ENCODE data around the gene ATXN7L3. TPM values are rescaled to one million over a fixed set of nuclear protein-coding genes. Genes with fewer than 3 reads are reported as not detected.

The ATXN7L3 gene
- total RNA-seq, 2 experiments from 2014 or later, result 116 TPM

GRCh38 chr17:44204441-44204882, 4.8 kb upstream of the ATXN7L3 start:
- H3K27me3 Mint-ChIP-seq, result no peaks in the 10 kb centered on the region
- H3K36me3 Mint-ChIP-seq, result peaks cover 16% of the 10 kb centered on the region
- no peak for ATAC-seq (ENCODE audit: low read depth)
- H3K4me1 Mint-ChIP-seq, result peaks cover 33% of the 10 kb centered on the region
- no peak overlapping the region for H3K4me3 Mint-ChIP-seq
- H3K27ac Mint-ChIP-seq, result peak overlapping the region; percentile 32
- H3K9me3 Mint-ChIP-seq, result no peaks in the 10 kb centered on the region
- DNase-seq, result no peak
- POLR2A ChIA-PET, result interaction anchor here (0.6 to 2.5 kb wide), 8 partner anchors 9 to 150 kb away, joined by 3 to 12 read pairs (median 4); partner anchors contain the start of gene TMUB2

GRCh38 chr17:44203731-44204440, 4.2 kb upstream of the ATXN7L3 start:
- POLR2A ChIA-PET, result interaction anchor here (0.6 to 2.5 kb wide), 8 partner anchors 10 to 147 kb away, joined by 3 to 12 read pairs (median 4); partner anchors contain the start of gene TMUB2
- H3K9me3 Mint-ChIP-seq, result no peaks in the 10 kb centered on the region
- H3K27ac Mint-ChIP-seq, result peak overlapping the region; percentile 42
- peaks cover 16% of the 10 kb centered on the region for H3K36me3 Mint-ChIP-seq
- peaks cover 33% of the 10 kb centered on the region for H3K4me1 Mint-ChIP-seq
- peak overlapping the region; percentile 10 for H3K4me3 Mint-ChIP-seq
- DNase-seq (peak; percentile 52), ATAC-seq (ENCODE audit: low read depth) (no peak)
- H3K27me3 Mint-ChIP-seq, result no peaks in the 10 kb centered on the region

- H3K4me3 Mint-ChIP-seq, result no peak overlapping the region
- POLR2A ChIA-PET, result interaction anchor here (0.9 to 2.5 kb wide), 3 partner anchors 12 to 128 kb away, joined by 4 to 10 read pairs (median 5); no protein-coding TSS in a partner anchor
These were observed 3.1 kb upstream of the ATXN7L3 start for GRCh38 chr17:44202756-44203155.

GRCh38 chr17:44200478-44201155, 933 bp upstream of the ATXN7L3 start:
- no peaks in the 10 kb centered on the region for H3K9me3 Mint-ChIP-seq
- H3K27me3 Mint-ChIP-seq, result no peaks in the 10 kb centered on the region
- peak overlapping the region; percentile 97 for H3K27ac Mint-ChIP-seq
- peaks cover 10% of the 10 kb centered on the region for H3K36me3 Mint-ChIP-seq
- H3K4me1 Mint-ChIP-seq, result peaks cover 43% of the 10 kb centered on the region
- DNase-seq (no peak), ATAC-seq (ENCODE audit: low read depth) (no peak)
- POLR2A ChIA-PET, result interaction anchor here (0.9 to 4.6 kb wide), 8 partner anchors 10 to 126 kb away, joined by 3 to 56 read pairs (median 8); partner anchors contain the start of genes SLC25A39 and TMUB2
- H3K4me3 Mint-ChIP-seq, result peak overlapping the region; percentile 92

More at GRCh38 chr17:44202756-44203155, 3.1 kb upstream of the ATXN7L3 start:
- no peak for ATAC-seq (ENCODE audit: low read depth)
- Mint-ChIP-seq H3K27me3 (no peaks in the 10 kb centered on the region), H3K4me1 (peaks cover 35% of the 10 kb centered on the region), H3K27ac (peak overlapping the region; percentile 54), H3K9me3 (no peaks in the 10 kb centered on the region), H3K36me3 (peaks cover 9% of the 10 kb centered on the region)
- no peak for DNase-seq

- POLR2A ChIA-PET, result interaction anchor here (0.5 to 4.6 kb wide), 13 partner anchors 9 to 945 kb away, joined by 3 to 56 read pairs (median 9); partner anchors contain the start of genes GRN, SLC25A39 and TMUB2
- Mint-ChIP-seq H3K4me3 (peak overlapping the region; percentile 95), H3K36me3 (peaks cover 9% of the 10 kb centered on the region), H3K9me3 (no peaks in the 10 kb centered on the region), H3K27ac (peak overlapping the region; percentile 95), H3K4me1 (peaks cover 43% of the 10 kb centered on the region), H3K27me3 (no peaks in the 10 kb centered on the region)
- DNase-seq (peak; percentile 78), ATAC-seq (ENCODE audit: low read depth) (peak; percentile 11)
These were observed 747 bp downstream of the ATXN7L3 start for GRCh38 chr17:44198721-44199552.

- H3K4me1 Mint-ChIP-seq, result peaks cover 35% of the 10 kb centered on the region
- peaks cover 8% of the 10 kb centered on the region for H3K36me3 Mint-ChIP-seq
- ATAC-seq (ENCODE audit: low read depth), result peak; percentile 42
- H3K27me3 Mint-ChIP-seq, result no peaks in the 10 kb centered on the region
- POLR2A ChIA-PET, result interaction anchor here (0.5 to 4.6 kb wide), 12 partner anchors 8 to 946 kb away, joined by 3 to 56 read pairs (median 9); partner anchors contain the start of genes GRN and TMUB2
- peak; percentile 63 for DNase-seq
- H3K27ac Mint-ChIP-seq, result peak overlapping the region; percentile 95
- H3K9me3 Mint-ChIP-seq, result no peaks in the 10 kb centered on the region
- peak overlapping the region; percentile 95 for H3K4me3 Mint-ChIP-seq
These were observed 1.5 kb downstream of the ATXN7L3 start for GRCh38 chr17:44197980-44198720.

- H3K4me3 Mint-ChIP-seq, result peak overlapping the region; percentile 95
- peak overlapping the region; percentile 95 for H3K27ac Mint-ChIP-seq
- H3K27me3 Mint-ChIP-seq, result no peaks in the 10 kb centered on the region
- H3K36me3 Mint-ChIP-seq, result peaks cover 8% of the 10 kb centered on the region
- POLR2A ChIA-PET, result interaction anchor here (3.1 to 4.1 kb wide), 2 partner anchors 7 to 11 kb away, joined by 21 to 56 read pairs; partner anchors contain the start of gene TMUB2
- no peaks in the 10 kb centered on the region for H3K9me3 Mint-ChIP-seq
- H3K4me1 Mint-ChIP-seq, result peaks cover 29% of the 10 kb centered on the region
- no peak for ATAC-seq (ENCODE audit: low read depth)
- no peak for DNase-seq
These were observed 2.6 kb downstream of the ATXN7L3 start for GRCh38 chr17:44197107-44197506.

GRCh38 chr17:44193326-44194084, 6.2 kb downstream of the ATXN7L3 start:
- H3K27ac Mint-ChIP-seq, result peak overlapping the region; percentile 48
- no peaks in the 10 kb centered on the region for H3K9me3 Mint-ChIP-seq
- DNase-seq, result no peak

GRCh38 chr17:44192750-44193149, 6.9 kb downstream of the ATXN7L3 start:
- no peak overlapping the region for H3K27ac Mint-ChIP-seq
- ATAC-seq (ENCODE audit: low read depth) (no peak), DNase-seq (no peak)
- H3K27me3 Mint-ChIP-seq, result no peaks in the 10 kb centered on the region
- no peak overlapping the region for H3K4me3 Mint-ChIP-seq
- H3K36me3 Mint-ChIP-seq, result peaks cover 14% of the 10 kb centered on the region
- POLR2A ChIA-PET, result no interaction called here
- H3K4me1 Mint-ChIP-seq, result peaks cover 22% of the 10 kb centered on the region
- H3K9me3 Mint-ChIP-seq, result no peaks in the 10 kb centered on the region

More at GRCh38 chr17:44193326-44194084, 6.2 kb downstream of the ATXN7L3 start:
- POLR2A ChIA-PET, result interaction anchor here (0.9 kb wide), 1 partner anchor 8 kb away, joined by 3 read pairs; no protein-coding TSS in a partner anchor
- Mint-ChIP-seq H3K27me3 (no peaks in the 10 kb centered on the region), H3K36me3 (peaks cover 16% of the 10 kb centered on the region), H3K4me3 (no peak overlapping the region), H3K4me1 (peaks cover 22% of the 10 kb centered on the region)
- ATAC-seq (ENCODE audit: low read depth), result no peak

GRCh38 chr17:44191941-44192496, 7.7 kb downstream of the ATXN7L3 start:
- Mint-ChIP-seq H3K9me3 (no peaks in the 10 kb centered on the region), H3K27me3 (no peaks in the 10 kb centered on the region), H3K4me1 (peaks cover 20% of the 10 kb centered on the region), H3K27ac (no peak overlapping the region), H3K4me3 (no peak overlapping the region), H3K36me3 (peaks cover 11% of the 10 kb centered on the region)
- POLR2A ChIA-PET, result no interaction called here
- no peak for DNase-seq
- no peak for ATAC-seq (ENCODE audit: low read depth)

GRCh38 chr17:44191369-44191768, 8.3 kb downstream of the ATXN7L3 start:
- Mint-ChIP-seq H3K27me3 (no peaks in the 10 kb centered on the region), H3K4me3 (no peak overlapping the region), H3K4me1 (peaks cover 17% of the 10 kb centered on the region), H3K36me3 (peaks cover 9% of the 10 kb centered on the region), H3K27ac (peak overlapping the region; percentile 25), H3K9me3 (no peaks in the 10 kb centered on the region)
- POLR2A ChIA-PET, result interaction anchor here (0.8 to 3.2 kb wide), 2 partner anchors 7 to 12 kb away, joined by 4 to 21 read pairs; partner anchors contain the start of gene ATXN7L3
- ATAC-seq (ENCODE audit: low read depth) (no peak), DNase-seq (no peak)

Measured in activated naive CD8-positive, alpha-beta T cell treated with anti-CD3 and anti-CD28 coated beads, Interleukin-2, amount 10 ng/mL, durations not matched to agents 7 days and 5 days (primary cell).